Right renal cortex interstitium (tissue), 3 donors: ENCODE measurements around the gene TNFAIP8L3. TPM values are rescaled to one million over a fixed set of nuclear protein-coding genes. Genes with fewer than 3 reads are reported as not detected.

Experiments used
- DNase-seq, 3 donors: peaks; one replicate each; pipeline ENCODE4 v3.0.0-alpha.2; 2013; ENCODE audit warnings: low read depth in 3 of 3, low spot score in 2 of 3
- polyA plus RNA-seq, 3 donors: library from polyadenylated mRNA; unstranded; fragments of 120-200 nt; gene quantifications; one replicate each; pipeline ENCODE4 v1.2.1, GENCODE V29; 2013; ENCODE audit not compliant: insufficient read length in 3 of 3

TNFAIP8L3 gene
- polyA plus RNA-seq, 3 donors: 2.0 to 2.3 (median 2.1) TPM

DNA sequence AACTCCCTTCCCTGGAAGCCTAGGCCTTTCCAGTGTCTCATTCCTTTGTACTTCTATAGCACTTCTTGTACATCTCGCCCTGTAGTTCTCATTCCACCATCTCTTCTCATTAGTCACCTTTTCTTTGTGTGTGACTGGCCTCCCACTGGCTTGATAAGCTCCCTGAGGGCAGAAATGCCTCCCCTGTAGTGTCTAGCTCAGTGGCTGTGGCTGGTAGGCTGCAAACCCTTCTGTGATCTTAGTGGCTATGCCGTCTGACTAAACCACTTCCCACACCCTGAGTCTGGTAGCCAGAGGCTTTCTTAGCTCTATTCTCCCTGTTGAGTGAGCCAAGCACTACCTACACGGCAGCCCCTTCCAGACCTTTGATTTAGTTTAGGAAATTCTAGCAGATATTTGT, 24.4 kb upstream of the TNFAIP8L3 start:
- no peak for DNase-seq

DNA sequence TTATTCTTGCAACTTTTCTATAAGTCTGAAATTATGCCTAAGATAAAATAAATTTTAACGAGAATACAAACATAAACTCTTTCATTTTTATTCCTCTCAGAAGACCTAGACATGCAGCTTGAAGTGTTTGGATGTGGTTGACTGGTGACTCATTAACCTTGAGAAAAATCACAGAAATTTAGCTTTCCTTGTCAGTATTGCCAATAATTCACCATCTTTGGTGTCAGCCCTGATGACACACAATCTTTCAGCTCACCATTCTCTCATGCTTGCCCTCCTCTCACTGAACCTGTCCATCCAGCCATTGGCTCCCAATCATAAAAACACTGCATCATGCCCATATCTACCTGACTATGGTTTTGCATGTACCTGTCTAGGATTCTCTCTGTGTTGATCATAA, 22.6 kb upstream of the TNFAIP8L3 start:
- DNase-seq: no peak

DNA sequence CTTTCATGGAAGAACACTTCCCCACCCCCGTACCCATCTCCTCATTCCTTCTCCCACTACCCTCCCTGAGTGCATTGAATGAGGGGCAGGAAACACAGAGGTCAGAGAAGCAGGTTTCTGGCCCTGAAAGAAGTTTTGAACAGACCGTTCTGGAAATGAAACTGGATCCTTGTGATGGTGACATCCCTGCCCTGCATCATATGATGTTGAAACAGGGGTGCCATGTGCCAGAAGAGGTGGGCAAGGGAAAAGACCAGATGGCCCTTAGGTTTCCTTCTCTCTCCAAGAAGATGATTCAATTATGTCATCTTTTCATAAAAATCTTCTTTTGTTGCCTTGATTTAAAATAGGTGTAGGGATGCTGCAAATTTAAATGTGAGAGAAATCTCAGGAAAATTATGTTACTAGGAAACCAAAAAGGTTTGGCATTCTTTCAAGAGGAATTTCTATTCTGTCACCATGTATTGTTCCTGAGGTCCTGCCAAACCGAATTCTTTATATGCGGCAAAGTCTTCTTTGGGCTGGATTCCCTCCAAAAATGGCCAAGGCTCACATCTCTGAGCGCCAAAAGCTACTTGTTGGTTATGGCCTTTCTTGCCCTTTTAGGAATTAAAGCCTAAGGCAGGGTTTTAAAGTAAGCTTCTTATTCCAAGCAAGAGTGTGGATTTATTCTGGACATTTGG, 19.9 kb upstream of the TNFAIP8L3 start:
- no peak for DNase-seq

DNA sequence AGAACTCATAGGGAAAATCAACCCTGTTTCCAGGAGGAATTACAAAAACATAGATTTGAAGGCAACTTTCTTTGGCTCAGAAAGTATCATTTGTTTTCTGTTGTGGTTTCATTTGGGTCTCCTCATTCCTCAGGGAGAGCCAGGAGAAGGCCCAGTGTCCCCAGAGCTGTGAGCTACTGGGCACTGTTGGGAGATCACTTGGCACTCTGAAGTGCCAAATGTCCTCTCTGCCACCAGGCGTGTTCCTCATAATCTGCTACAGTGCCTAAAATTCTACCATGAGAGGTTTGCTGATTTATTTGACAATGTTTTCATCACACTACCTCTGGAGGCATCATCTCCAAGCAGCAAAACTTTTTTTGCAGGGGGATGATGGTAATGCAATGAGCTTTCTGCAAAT, 17.4 kb upstream of the TNFAIP8L3 start:
- no peak for DNase-seq

DNA sequence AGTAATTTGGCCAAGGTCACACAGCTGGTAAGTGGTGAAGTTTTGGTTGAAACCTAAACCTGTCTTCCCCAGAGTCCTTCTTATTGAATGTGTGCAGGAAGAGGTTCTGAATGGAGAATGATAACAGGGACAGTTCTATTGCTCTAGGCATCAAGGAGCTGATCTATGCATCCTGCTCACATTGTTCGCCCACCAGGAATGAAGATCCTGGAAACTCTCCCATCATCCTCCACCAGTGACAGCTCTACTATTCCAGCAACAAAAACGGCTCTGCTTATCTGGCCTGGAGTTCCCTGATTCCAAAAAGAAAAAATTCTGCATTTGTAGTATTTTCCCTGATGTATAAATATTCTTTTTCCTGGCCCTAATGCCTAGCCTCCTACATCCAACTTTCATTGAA, 16.4 kb upstream of the TNFAIP8L3 start:
- DNase-seq: no peak

DNA sequence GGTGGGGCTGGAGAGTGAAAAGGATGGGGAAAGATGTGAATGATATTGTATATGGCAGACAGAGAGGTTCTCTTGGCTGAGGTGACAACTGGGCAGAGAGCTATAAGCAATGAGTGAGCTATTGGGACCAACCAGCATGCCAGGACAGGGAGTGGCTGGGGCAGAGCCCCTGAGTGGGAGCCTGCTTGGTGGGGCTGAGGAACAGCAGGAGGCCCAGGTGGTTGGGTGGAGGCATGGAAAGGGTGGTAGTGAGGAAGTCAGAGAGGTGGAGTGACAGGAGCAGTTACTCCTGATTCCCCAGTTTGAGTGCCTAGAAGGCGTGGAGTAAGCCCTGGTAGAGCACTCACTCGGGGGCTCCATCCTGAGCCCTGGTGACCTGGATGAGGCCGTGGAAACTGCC, 15.5 kb upstream of the TNFAIP8L3 start:
- DNase-seq: no peak

DNA sequence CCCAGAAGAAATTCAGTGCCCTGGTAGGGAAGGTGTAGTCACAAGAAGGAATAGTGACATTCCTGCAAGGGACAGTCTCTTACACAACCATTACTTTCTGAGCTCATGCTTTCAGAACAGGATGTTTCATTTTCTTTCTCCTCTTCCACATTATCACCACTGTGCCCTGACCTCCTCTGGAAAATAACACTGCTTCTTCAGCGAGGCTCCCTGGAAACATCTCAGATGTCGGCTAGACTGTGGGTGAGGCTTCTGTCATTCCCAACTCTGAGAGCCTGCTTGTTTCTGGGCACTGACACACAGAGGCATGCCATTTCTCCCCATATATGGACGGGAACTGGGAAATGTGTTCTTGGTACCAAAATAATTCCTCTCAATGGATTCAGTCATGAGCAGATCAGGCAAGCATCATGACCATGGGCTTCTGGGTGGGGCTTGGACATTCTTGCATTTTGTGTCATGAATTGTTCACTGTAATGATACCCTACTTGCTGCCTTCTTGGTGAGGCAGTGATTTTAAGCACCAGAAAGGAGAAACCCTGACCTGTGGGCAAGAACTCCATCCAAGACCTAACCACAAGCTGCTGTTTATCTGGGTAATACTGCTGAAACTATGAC, 14.3 kb upstream of the TNFAIP8L3 start:
- no peak for DNase-seq

DNA sequence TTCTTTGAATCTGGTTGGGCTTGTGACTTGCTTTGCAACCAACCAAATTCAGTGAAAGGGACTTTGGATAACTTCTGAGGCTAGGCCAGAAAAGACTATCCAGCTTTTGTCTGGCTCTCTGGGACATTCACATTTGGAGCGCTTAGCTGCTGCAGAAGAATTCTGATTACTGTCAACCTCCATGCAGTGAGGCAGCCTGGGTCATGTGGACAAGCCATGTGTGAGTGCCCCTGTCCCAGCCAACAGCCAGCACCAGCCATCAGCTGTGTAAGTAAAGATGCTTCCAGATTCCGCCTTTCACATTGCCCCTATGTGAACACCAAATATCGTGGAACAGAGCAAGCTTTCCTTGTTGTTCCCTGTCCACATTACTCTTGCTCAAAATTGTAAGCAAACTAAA, 12.9 kb upstream of the TNFAIP8L3 start:
- DNase-seq: no peak

DNA sequence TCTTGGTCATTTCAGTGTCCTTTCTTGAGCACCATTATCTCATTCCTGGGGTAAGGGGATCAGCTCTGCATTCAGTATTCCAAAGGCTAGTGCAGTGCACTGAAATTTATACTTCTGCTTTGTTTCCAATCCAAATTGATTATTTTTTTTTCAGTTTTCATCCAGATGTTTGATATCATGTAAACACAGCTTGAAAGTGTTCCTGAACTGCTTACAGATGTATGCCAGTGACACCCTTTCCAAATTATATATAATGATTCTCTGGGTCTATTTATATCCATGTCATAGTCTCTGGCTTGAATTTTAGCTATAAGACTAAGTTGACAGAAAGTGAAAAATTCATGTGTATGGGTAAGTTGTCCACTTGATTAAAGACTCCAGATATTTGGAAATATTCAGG, 11.8 kb upstream of the TNFAIP8L3 start:
- no peak for DNase-seq

DNA sequence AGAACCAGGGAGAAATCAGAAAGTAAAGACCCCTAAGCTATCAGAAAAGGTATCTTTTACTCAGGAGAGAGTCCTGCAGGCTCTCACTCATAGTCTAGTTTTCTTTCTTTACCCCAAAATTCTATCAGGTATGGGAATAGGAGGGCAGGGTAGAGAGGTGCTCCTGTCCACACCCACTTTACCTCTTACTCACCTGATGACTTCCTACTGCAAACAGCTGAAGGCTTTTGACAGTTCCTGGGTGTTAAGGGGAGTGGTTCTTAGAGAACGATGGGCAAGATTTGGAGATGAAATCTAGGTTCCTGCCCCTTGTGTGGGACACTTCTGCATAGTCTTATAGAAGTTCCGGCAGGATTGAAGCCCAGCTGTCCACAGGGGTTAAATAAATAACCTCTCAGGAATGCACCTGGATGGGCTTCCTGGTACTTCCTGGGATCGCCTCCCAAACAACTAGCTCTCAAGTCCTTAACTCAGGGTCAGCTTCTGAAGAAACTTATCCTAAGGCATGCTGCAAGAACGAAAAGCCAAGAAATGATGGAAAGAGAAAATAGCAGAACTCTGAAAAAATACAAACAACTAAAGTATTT, 10.8 kb upstream of the TNFAIP8L3 start:
- no peak for DNase-seq

DNA sequence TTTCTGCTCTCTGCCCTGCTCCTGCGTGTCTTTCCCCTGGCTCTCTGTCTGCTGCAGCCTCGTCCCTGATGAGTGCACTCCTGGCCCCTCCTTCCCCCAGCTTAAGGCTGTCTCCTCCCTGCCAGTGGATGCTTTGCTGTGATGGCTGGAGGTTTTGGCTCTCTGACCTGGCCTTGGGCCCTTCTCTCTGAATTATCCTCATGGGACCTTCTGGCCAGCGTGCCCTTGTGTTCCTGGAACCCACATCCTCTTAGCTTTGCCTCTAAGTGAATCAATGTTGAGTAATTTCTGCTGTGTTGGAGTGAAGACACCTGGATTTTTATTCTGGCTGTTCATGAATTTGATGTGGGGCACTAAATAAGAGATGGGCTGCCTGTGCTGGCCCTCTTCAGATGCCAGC, 9.8 kb upstream of the TNFAIP8L3 start:
- no peak for DNase-seq

DNA sequence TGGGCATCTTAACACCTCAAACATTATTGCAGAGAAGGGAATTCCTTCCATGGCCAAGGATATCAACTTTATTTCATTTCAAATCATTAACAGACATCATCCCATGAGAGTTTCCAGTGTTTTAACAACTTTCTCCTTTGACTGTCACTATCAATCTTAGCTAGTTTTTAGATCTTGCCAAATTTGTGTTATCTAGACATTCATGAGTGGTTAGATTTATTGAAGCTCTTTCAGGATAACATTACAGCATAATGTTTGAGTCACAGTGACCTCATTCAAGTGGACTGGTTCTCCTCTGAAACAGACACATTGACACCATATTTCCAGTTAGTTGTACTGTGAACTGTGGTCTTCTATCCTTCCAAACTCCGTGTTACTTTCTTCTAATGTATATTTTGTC, 8.6 kb upstream of the TNFAIP8L3 start:
- no peak for DNase-seq

DNA sequence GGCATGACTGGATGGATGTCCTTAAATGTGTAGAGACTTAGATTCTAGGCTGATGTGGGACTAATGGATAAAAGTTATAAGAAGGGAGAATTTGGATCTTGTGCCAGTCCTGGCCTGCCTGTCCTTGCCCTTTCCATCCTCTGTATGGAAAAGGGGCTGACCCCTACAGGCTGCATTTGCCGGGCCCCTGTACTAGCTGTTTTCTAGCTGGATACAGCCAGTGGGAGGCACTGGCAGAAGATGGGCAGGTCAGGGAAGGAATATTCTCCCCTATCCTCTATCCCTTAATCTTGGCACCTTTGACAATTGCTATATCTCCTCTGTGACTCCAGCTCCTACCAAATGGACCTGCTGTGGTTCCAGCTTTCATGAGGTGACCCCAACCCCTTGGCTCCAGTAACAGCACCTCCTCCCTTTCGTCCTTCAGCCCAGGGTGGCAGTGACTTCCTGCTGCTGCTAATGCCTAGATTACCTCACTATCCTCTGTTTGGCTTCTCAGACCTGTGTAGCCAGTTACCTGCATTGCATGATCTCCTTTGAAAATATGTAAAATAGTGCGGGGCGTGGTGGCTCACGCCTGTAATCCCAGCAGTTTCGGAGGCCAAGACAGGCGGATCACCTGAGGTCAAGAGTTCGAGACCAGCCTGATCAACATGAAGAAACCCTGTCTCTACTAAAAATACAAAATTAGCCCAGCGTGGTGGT, 6.2 kb upstream of the TNFAIP8L3 start:
- no peak for DNase-seq

DNA sequence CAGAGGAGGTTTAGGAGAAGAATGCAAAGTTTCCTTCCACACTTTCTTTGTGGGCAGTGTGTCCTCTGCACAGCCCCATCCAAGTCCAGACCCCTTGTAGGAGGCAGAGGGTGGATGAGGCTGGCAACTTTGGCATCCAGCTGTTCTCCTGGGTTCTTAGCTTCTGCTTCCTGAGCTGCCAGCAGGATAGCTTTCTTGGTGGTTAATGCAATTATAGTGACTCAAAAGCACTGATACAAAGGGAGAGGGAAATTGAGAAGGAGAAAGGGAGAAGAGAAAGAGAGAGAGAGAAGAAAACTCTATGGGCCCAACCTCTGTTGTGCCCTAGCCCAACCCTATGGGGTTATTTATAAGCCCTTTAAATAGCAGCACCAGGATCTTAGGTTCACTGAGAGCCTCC, 4.5 kb upstream of the TNFAIP8L3 start:
- no peak for DNase-seq

DNA sequence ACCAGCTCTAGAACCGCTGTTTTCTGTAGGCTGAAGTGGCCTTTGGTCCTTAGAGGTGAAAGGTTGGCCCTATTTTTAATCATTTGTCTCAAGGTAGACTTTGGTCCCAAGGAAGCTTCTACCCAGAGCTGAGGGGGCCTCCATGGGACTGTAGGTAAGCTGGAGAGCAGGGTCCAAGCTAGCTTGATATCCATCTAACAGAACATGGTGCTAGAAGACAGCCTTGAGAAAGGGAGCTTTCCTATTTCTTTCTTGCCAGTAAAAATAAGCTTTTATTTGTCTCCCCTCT, 3.6 kb upstream of the TNFAIP8L3 start:
- no peak for DNase-seq

DNA sequence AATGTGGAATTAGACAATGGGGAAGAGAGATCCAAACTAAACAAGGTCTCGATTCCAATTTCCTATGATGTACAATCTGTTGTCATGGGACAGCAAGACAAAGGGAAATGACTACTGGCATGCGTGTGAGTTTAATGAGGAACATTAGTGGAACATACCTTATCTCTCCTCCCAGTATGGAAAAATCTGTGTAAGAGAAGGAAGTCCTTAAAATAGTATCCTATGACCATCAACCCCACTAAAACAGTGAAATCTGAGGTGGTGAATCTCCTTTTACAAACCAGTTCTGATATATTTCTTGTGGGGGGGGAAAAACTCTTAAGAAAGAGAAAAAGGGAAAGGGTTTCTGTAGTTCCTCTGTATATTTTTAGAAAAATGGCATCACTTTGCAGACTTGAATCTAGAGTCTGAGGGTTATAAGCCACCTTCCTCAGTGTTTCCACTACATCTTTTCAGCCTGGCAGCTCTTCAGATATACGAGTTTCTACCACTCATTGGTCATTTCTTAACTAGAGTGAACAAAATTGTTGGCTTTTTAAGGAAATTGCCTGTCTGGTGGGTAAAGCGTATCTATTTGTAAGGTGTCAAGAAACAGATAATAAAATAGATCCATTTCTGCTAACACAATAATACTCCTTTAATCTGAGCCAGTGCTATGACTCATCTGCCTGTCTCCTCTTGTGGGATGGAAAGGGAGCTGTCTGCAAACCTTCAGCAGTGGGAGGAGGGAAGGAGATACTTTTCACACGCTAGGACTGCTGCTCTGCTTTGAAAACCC, 3.0 kb upstream of the TNFAIP8L3 start:
- DNase-seq: no peak

DNA sequence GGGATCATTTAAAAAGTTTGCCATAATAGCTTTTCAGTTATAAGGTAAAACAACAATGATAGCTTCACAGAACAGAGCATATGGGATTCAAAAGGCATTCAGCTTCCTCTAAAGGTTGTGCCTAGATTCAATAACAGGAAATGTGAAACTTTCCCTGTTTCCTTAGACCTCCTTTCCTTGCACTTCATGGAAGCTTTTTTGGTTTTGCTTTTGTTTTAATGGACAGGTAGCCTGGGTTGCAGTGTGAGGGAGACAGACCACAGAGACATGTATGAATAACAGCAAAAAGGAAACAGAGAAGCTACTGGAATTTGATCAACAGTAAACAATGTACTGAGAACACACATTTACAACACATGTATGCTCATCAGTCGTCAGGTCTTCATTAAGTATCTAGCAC, 2.3 kb upstream of the TNFAIP8L3 start:
- DNase-seq: no peak

DNA sequence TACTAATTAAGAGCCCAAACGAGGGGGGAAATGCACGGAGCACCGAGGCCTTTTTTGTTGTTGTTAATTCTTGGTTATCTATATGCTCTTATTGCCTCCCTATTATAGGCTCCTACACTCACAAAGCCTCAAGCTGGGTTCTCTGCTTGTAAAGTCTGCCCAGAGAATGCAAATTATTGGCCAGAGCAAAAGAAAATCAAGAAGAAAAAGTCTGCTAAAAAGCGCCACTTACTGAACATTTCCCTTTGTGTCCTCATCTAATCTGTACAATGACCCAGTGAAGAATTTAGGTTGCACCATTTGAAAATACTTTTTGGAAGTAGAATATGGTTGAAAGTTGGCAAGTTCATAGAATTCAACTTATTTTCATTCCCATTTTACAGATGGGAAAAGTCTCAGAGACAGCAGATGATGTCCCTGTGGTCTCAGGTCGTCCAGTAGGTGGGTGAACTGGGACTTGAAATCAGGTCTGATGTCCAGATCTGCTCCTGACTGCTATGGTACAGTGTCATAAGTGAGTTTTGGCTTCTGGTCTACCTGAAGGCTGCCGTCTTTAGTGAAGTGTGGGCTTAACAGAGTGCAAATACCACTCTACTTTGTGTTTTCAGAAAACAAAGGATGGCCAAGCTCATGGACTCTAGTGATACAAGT, 1.1 kb upstream of the TNFAIP8L3 start:
- DNase-seq: no peak

DNA sequence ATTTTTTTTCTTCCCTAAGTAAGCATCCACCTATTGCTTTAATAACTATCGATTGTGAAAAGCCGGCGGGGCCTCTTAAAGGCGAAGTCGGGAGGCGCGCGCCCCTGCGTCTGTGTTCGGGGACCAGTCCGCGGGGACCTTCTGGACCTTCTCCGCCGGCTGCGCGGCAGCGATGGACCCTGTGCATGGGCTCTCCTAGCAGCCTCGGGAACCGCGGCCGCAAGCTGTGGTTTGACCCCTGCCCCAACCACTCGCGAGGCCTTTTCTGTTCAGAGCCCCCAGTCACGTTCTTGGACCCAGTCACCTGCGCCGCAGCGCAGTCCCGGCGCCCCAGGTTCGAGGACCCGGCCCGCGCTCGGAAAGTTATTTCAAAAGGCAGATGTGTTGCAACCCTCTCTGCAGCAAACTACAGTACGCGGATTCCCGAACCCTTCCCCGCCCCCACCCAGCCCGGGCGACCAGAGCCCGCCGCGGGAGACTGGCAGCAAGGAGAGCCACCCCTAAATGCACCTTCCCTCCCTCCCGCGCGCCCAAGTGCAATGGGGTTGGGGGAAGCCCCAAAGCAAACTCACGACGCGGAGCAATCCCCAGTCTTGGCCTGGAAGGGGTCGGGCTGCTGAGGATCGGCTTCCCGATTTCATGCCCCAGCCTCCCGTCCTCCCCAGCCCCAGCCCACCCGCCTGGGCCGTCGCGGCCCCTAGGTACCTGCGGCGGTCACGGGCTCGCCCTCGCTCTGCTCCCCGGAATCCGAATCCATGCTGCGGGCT, 684 bp downstream of the TNFAIP8L3 start:
- DNase-seq: no peak

DNA sequence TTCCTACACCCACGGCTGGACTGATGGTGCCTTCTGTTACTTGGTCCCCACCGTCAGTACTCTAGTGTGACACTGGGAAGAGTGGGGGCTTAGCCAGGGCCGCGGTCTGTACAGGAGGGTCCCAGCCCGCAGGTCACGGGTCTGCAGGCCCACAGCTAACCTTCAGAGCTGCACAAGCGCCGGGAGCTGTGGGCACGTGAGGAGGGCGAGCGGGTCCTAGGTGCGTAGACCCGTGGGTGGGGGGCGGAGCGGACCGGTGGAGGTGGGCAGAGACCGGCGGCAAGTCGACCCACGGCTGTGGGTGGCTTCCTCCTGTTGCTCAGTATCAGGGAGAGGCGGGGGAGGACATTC, 1.2 kb downstream of the TNFAIP8L3 start:
- DNase-seq: no peak
